Gastrocnemius medialis (tissue), 4 donors: Measurements from ENCODE around the gene ZNF490.

ENCODE experiments used
- POLR2A ChIP-seq, 2 donors: fragments of 450-650 bp; IDR thresholded peaks; one replicate each; pipeline ENCODE4 v1.6.1; 2017; ENCODE audit warnings: antibody characterized with exemption in 2 of 2, mild to moderate bottlenecking in 2 of 2, moderate library complexity in 2 of 2
- TF ChIP-seq, protein P1 (sequence below), 5 experiments: fragments of 450-650 bp in 3 of 5; fragments of 200-600 bp in 2 of 5; sonication (generic) in 2 of 5; IDR thresholded peaks in 4 of 5; conservative IDR thresholded peaks in 1 of 5; 1 replicate in 4 of 5; 2 replicates in 1 of 5; pipeline ENCODE4 v1.5.1; 2016 to 2019; ENCODE audit warnings: antibody characterized with exemption in 5 of 5, mild to moderate bottlenecking in 3 of 5, moderate library complexity in 3 of 5

DNA sequence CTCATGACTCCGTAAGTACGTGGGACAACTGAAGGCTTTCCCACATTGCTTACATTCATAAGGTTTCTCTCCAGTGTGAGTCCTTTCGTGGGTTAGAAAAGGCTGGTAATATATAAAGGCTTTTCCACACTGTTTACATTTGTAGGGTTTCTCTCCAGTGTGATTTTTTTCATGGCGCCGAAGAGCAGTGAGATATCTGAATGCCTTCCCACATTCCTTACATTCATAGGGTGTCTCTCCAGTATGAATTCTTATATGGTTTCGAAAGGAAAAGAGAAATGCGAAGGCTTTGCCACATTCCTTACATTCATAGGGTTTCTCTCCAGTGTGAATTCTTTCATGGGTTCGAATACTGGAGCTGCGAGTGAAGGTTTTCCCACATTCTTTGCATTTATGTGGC, 29.5 kb downstream of the ZNF490 start:
- no peak for TF ChIP-seq POLR2A (IDR thresholded peaks at IDR 0.05)
- TF ChIP-seq, protein P1, sequence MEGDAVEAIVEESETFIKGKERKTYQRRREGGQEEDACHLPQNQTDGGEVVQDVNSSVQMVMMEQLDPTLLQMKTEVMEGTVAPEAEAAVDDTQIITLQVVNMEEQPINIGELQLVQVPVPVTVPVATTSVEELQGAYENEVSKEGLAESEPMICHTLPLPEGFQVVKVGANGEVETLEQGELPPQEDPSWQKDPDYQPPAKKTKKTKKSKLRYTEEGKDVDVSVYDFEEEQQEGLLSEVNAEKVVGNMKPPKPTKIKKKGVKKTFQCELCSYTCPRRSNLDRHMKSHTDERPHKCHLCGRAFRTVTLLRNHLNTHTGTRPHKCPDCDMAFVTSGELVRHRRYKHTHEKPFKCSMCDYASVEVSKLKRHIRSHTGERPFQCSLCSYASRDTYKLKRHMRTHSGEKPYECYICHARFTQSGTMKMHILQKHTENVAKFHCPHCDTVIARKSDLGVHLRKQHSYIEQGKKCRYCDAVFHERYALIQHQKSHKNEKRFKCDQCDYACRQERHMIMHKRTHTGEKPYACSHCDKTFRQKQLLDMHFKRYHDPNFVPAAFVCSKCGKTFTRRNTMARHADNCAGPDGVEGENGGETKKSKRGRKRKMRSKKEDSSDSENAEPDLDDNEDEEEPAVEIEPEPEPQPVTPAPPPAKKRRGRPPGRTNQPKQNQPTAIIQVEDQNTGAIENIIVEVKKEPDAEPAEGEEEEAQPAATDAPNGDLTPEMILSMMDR (IDR thresholded peaks at IDR 0.05 in 4 of 5, conservative IDR thresholded peaks at IDR 0.05 in 1 of 5): no peak
